Endothelial cell of umbilical vein (primary cell): ENCODE data around the gene ZNF599. TPM values are rescaled to one million over a fixed set of nuclear protein-coding genes. Genes with fewer than 3 reads are reported as not detected.

Source experiments
- BruUV-seq: library from RNA; stranded (reverse); fragments of 400-500 nt; replicated peaks from 2 replicates; lab custom pipeline; 2021; lab: Mats Ljungman, UMichigan
- CTCF ChIA-PET: fragments of 300-600, 350-600 bp; sonication (Branson Sonifier 250); formaldehyde crosslinking; loops from one replicate; lab custom pipeline; 2021; ENCODE audit warnings: antibody characterized with exemption, inconsistent platforms; lab: Charles Lee
- POLR2A ChIA-PET: fragments of 300-600, 350-600 bp; sonication (Branson Sonifier 250); formaldehyde crosslinking; loops from one replicate; lab custom pipeline; 2021; ENCODE audit warnings: antibody characterized with exemption, inconsistent platforms; lab: Charles Lee
- DNase-seq: peaks from one replicate; pipeline ENCODE4 v3.0.0-alpha.2; 2011; ENCODE audit warnings: low read depth, low spot score
- FAIRE-seq: peaks from 2 replicates; lab custom pipeline; 2011; peaks lifted over from hg19 to GRCh38; lab: Jason Lieb, UNC
- H2AFZ ChIP-seq: 2 replicates; pipeline ENCODE4 v1.6.0; 2012; ENCODE audit warnings: low read depth, low read length, control low read depth, inconsistent platforms
- H3K27ac ChIP-seq: 2 replicates; pipeline ENCODE4 v1.5.1; 2011; ENCODE audit warnings: low read depth, mild to moderate bottlenecking, control low read depth, low read length, moderate library complexity; ENCODE audit not compliant: insufficient read depth
- H3K27me3 ChIP-seq, 2 experiments: 2 replicates each; pipeline versions ENCODE4 v1.6.0 to v1.6.1; 2011; ENCODE audit warnings: low read length in 2 of 2, mixed read lengths in 1 of 2; ENCODE audit not compliant: control insufficient read depth in 2 of 2, insufficient read depth in 2 of 2
- H3K36me3 ChIP-seq, 2 experiments: 2 replicates in 1 of 2; 3 replicates in 1 of 2; pipeline ENCODE4 v1.5.1; 2011; ENCODE audit warnings: low read length in 2 of 2, mild to moderate bottlenecking in 1 of 2, moderate library complexity in 1 of 2; ENCODE audit not compliant: control insufficient read depth in 2 of 2, insufficient read depth in 2 of 2; ENCODE audit errors: extremely low read depth in 1 of 2
- H3K4me1 ChIP-seq: 3 replicates; pipeline ENCODE4 v1.5.1; 2011; ENCODE audit warnings: mild to moderate bottlenecking, low read length; ENCODE audit not compliant: control insufficient read depth, insufficient read depth; ENCODE audit errors: extremely low read depth
- H3K4me2 ChIP-seq: 2 replicates; pipeline ENCODE4 v1.6.1; 2011; ENCODE audit warnings: low read length, control low read depth, mixed read lengths; ENCODE audit not compliant: insufficient read depth
- H3K4me3 ChIP-seq, 3 experiments: fragments of 200-600 bp in 1 of 3; sonication (generic), shearing (Covaris generic) in 1 of 3; replicated peaks in 1 of 3; 2 replicates each; pipeline ENCODE4 v1.5.1; 2011 to 2016; ENCODE audit warnings: control low read depth in 3 of 3, low read length in 3 of 3, mild to moderate bottlenecking in 2 of 3, inconsistent platforms in 1 of 3, low read depth in 1 of 3, moderate library complexity in 1 of 3; ENCODE audit not compliant: insufficient read depth in 1 of 3
- H3K79me2 ChIP-seq: 2 replicates; pipeline ENCODE4 v1.6.0; 2012; ENCODE audit warnings: low read length, inconsistent platforms; ENCODE audit not compliant: control insufficient read depth, insufficient read depth
- H3K9ac ChIP-seq: replicated peaks from 2 replicates; pipeline ENCODE3; 2011; ENCODE audit warnings: low read length, control low read depth; ENCODE audit not compliant: insufficient read depth; ENCODE audit errors: extremely low read depth
- H3K9me1 ChIP-seq: replicated peaks from 3 replicates; pipeline ENCODE4 v1.6.0; 2011; ENCODE audit warnings: mild to moderate bottlenecking, low read length; ENCODE audit not compliant: control insufficient read depth, insufficient read depth; ENCODE audit errors: extremely low read depth
- H3K9me3 ChIP-seq: replicated peaks from 2 replicates; pipeline ENCODE4 v1.5.1; 2012; ENCODE audit warnings: low read length, inconsistent platforms; ENCODE audit not compliant: control insufficient read depth, insufficient read depth
- H4K20me1 ChIP-seq: replicated peaks from 2 replicates; pipeline ENCODE3; 2011; ENCODE audit warnings: mild to moderate bottlenecking, low read length; ENCODE audit not compliant: control insufficient read depth, insufficient read depth; ENCODE audit errors: extremely low read depth
- EZH2 ChIP-seq: IDR thresholded peaks from 2 replicates; pipeline ENCODE4 v1.6.1; 2012; ENCODE audit warnings: borderline replicate concordance, low read depth, mild to moderate bottlenecking, moderate library complexity, low read length, inconsistent platforms; ENCODE audit not compliant: severe bottlenecking
- GATA2 ChIP-seq: IDR thresholded peaks from 2 replicates; pipeline ENCODE4 v1.7.0; 2011; ENCODE audit warnings: low read depth, mild to moderate bottlenecking, moderate library complexity, mixed read lengths, low read length; ENCODE audit not compliant: insufficient read length, insufficient read depth
- JUN ChIP-seq: IDR thresholded peaks from 2 replicates; pipeline ENCODE4 v1.6.1; 2011; ENCODE audit warnings: borderline replicate concordance, low read depth; ENCODE audit not compliant: insufficient read length, insufficient read depth
- MYC ChIP-seq: IDR thresholded peaks from one replicate; pipeline ENCODE4 v1.6.1; 2011; ENCODE audit warnings: mild to moderate bottlenecking, low read depth, low read length
- POLR2A ChIP-seq: IDR thresholded peaks from 2 replicates; pipeline ENCODE4 v1.6.1; 2012; ENCODE audit warnings: low read depth, mild to moderate bottlenecking, control low read depth, low read length
- POLR2AphosphoS5 ChIP-seq: IDR thresholded peaks from 2 replicates; pipeline ENCODE4 v1.6.1; 2012; ENCODE audit warnings: low read depth, mild to moderate bottlenecking, control low read depth, low read length, moderate library complexity; ENCODE audit not compliant: insufficient read depth
- dilution Hi-C: fragments of 300-500 bp; cut with MboI; formaldehyde crosslinking; loops from one replicate; pipeline ENCODE4 v1.15.0; 2019; ENCODE audit warnings: low sequenced_read_pairs; ENCODE audit not compliant: extremely low pct_ligation_motif_present
- intact Hi-C: fragments of 100-400 bp; cut with micrococcal nuclease; formaldehyde crosslinking; loops from one replicate; pipeline ENCODE4 v1.10.0; 2022
- polyA plus RNA-seq, 4 experiments: library from polyadenylated mRNA; depleted of rRNA in 3 of 4; stranded (reverse) in 3 of 4; unstranded in 1 of 4; fragments of >200 nt; gene quantifications; 2 replicates each; pipeline versions ENCODE4 v1.2.1 to v1.2.3, GENCODE V29; 2011 to 2012; ENCODE audit warnings: missing spikeins in 1 of 4
- total RNA-seq: library from RNA; stranded (reverse); gene quantifications from 2 replicates; pipeline ENCODE4 v1.2.3, GENCODE V29; 2021
- TF ChIP-seq, protein P1 (sequence below), 2 donors: IDR thresholded peaks; 1 replicate in 1 of 2; 2 replicates in 1 of 2; pipeline ENCODE4 v1.5.1; 2011; ENCODE audit warnings: low read length in 2 of 2, mild to moderate bottlenecking in 2 of 2, moderate library complexity in 2 of 2, control low read depth in 1 of 2, inconsistent platforms in 1 of 2, low read depth in 1 of 2; ENCODE audit not compliant: insufficient read depth in 1 of 2; ENCODE audit errors: extremely low read depth in 1 of 2
- TF ChIP-seq, protein P2 (sequence below): IDR thresholded peaks from 2 replicates; pipeline ENCODE4 v1.6.1; 2011; ENCODE audit not compliant: insufficient read depth, insufficient read length

ZNF599 gene
- total and polyA plus RNA-seq, 2 donors (not counting 3 experiments of a cell fraction or from before 2014, with no cell fraction given), result 4.5 to 7.3 TPM

DNA sequence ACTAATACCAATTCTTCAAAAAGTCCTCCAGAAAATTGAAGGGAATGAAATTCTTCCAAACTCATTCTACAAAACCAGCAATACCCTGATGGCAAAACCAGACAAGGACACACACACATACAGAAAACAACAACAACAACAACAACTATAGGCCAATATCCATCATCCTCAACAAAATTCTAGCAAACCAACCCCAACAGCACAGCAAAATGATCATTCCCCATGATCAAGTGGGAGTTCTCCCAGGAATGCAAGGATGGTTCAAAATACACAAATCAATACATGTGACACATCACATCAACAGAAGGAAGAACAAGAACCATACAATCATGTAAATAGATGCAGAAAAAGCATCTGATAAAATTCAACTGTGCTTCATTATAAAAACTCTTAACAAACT, 57.7 kb downstream of the ZNF599 start:
- Histone ChIP-seq H3K36me3 (no peaks in the 10 kb centered on the region), H3K9me1 (no peaks in the 10 kb centered on the region), H4K20me1 (no peaks in the 10 kb centered on the region), H2AFZ (no peak overlapping the region), H3K9ac (no peak overlapping the region), H3K9me3 (peaks cover 5% of the 10 kb centered on the region), H3K79me2 (no peaks in the 10 kb centered on the region), H3K27me3 (peaks cover 1 to 3% of the 10 kb centered on the region in 2 experiments), H3K27ac (no peak overlapping the region), H3K4me2 (no peak overlapping the region), H3K4me1 (no peaks in the 10 kb centered on the region), H3K4me3 (no peak overlapping the region)
- FAIRE-seq, result no peak
- no peak for TF ChIP-seq MYC
- TF ChIP-seq POLR2AphosphoS5, result no peak
- no peak for TF ChIP-seq GATA2
- no peak for TF ChIP-seq POLR2A
- no peak for TF ChIP-seq JUN
- TF ChIP-seq, protein P1, sequence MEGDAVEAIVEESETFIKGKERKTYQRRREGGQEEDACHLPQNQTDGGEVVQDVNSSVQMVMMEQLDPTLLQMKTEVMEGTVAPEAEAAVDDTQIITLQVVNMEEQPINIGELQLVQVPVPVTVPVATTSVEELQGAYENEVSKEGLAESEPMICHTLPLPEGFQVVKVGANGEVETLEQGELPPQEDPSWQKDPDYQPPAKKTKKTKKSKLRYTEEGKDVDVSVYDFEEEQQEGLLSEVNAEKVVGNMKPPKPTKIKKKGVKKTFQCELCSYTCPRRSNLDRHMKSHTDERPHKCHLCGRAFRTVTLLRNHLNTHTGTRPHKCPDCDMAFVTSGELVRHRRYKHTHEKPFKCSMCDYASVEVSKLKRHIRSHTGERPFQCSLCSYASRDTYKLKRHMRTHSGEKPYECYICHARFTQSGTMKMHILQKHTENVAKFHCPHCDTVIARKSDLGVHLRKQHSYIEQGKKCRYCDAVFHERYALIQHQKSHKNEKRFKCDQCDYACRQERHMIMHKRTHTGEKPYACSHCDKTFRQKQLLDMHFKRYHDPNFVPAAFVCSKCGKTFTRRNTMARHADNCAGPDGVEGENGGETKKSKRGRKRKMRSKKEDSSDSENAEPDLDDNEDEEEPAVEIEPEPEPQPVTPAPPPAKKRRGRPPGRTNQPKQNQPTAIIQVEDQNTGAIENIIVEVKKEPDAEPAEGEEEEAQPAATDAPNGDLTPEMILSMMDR (IDR thresholded peaks at IDR 0.05; ENCODE audit: extremely low read depth in 1 of 2, insufficient read depth in 1 of 2, low read depth in 1 of 2, low read length in 2 of 2), result no peak
- TF ChIP-seq, protein P2, sequence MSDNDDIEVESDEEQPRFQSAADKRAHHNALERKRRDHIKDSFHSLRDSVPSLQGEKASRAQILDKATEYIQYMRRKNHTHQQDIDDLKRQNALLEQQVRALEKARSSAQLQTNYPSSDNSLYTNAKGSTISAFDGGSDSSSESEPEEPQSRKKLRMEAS, result no peak
- TF ChIP-seq EZH2, result no peak
- ChIA-PET CTCF (interaction anchor here (2.3 kb wide), 1 partner anchor 76 kb away, joined by 7 read pairs; no protein-coding TSS in a partner anchor), POLR2A (no interaction called here)
- dilution Hi-C loops (no loop called here), intact Hi-C loops (no loop called here)
- no TSS peak for BruUV-seq
- DNase-seq, result no peak
